H1 (cell line): Measurements from ENCODE around the gene PTTG1IP. TPM values are rescaled to one million over a fixed set of nuclear protein-coding genes. Genes with fewer than 3 reads are reported as not detected.

Experiments
- CEBPB ChIP-seq: IDR thresholded peaks from 2 replicates; pipeline ENCODE4 v1.6.1; 2012; ENCODE audit warnings: low read depth, low read length
- CTBP2 ChIP-seq: IDR thresholded peaks from 2 replicates; pipeline ENCODE4 v1.7.0; 2011; ENCODE audit warnings: borderline replicate concordance, mild to moderate bottlenecking, moderate library complexity, mixed read lengths, low read length; ENCODE audit not compliant: insufficient read depth, insufficient read length
- EGR1 ChIP-seq: IDR thresholded peaks from 2 replicates; pipeline ENCODE4 v1.6.1; 2011; ENCODE audit warnings: low read depth, low read length, borderline replicate concordance
- EP300 ChIP-seq, 2 experiments: IDR thresholded peaks; 1 replicate in 1 of 2; 2 replicates in 1 of 2; pipeline ENCODE4 v1.6.1; 2011 to 2012; ENCODE audit warnings: low read depth in 2 of 2, low read length in 2 of 2, mild to moderate bottlenecking in 2 of 2, borderline replicate concordance in 1 of 2, inconsistent platforms in 1 of 2, moderate library complexity in 1 of 2
- EZH2 ChIP-seq: fragments of 200-600 bp; sonication (generic); IDR thresholded peaks from 2 replicates; pipeline ENCODE4 v1.7.1; 2012; ENCODE audit warnings: low read depth, mild to moderate bottlenecking, moderate library complexity, low read length, inconsistent platforms; ENCODE audit not compliant: severe bottlenecking
- GABPA ChIP-seq: IDR thresholded peaks from 2 replicates; pipeline ENCODE4 v1.6.1; 2011; ENCODE audit warnings: mild to moderate bottlenecking, low read length, moderate library complexity, borderline replicate concordance; ENCODE audit not compliant: insufficient read depth
- NRF1 ChIP-seq: IDR thresholded peaks from 2 replicates; pipeline ENCODE4 v1.6.1; 2011; ENCODE audit warnings: mild to moderate bottlenecking, low read depth, low read length, improper control_type of control experiment
- POU5F1 ChIP-seq: IDR thresholded peaks from 2 replicates; pipeline ENCODE4 v1.6.1; 2011; ENCODE audit warnings: low read depth, mild to moderate bottlenecking, low read length, moderate library complexity
- SIX5 ChIP-seq: IDR thresholded peaks from 2 replicates; pipeline ENCODE4 v1.6.1; 2011; ENCODE audit warnings: mild to moderate bottlenecking, low read depth, low read length
- ZNF274 ChIP-seq: IDR thresholded peaks from 2 replicates; pipeline ENCODE4 v1.7.0; 2012; ENCODE audit warnings: low read length, borderline replicate concordance; ENCODE audit errors: extremely low read depth
- polyA plus RNA-seq, 7 experiments: library from polyadenylated mRNA; depleted of rRNA in 3 of 7; stranded (reverse) in 5 of 7; unstranded in 2 of 7; fragments of >200 nt in 5 of 7; fragments of 200-250 nt in 2 of 7; gene quantifications; 1 replicate in 5 of 7; 2 replicates in 1 of 7; 4 replicates in 1 of 7; pipeline versions ENCODE4 v1.2.1 to v1.2.3, GENCODE V29; 2011 to 2013; ENCODE audit warnings: missing spikeins in 2 of 7, mixed read lengths in 2 of 7
- total RNA-seq: library from RNA; stranded (reverse); fragmentation: NEBNext Ultra II Directional; extraction: Animal tissue kit (Norgen Biotek cat#: 25700); gene quantifications from 2 replicates; pipeline ENCODE4 v1.2.1, GENCODE V29; 2021

The PTTG1IP gene
- total and polyA plus RNA-seq, 2 of the 8 experiments (the other 6 are each of a cell fraction or from before 2014, with no cell fraction given), result 90.8 to 130 TPM

GRCh38 chr21:44834951-44835646 lies 38.4 kb downstream of the PTTG1IP start (continued):
- TF ChIP-seq CTBP2, result no peak
- no peak for TF ChIP-seq GABPA
- no peak for TF ChIP-seq EZH2
- no peak for TF ChIP-seq ZNF274
- no peak for TF ChIP-seq EP300 (IDR thresholded peaks at IDR 0.05; ENCODE audit: borderline replicate concordance in 1 of 2, low read depth in 2 of 2, low read length in 2 of 2)
- TF ChIP-seq POU5F1, result no peak
- TF ChIP-seq SIX5, result no peak
- TF ChIP-seq CEBPB, result no peak
- TF ChIP-seq EGR1, result no peak
- no peak for TF ChIP-seq NRF1
- TF ChIP-seq, all 59 proteins: peak for 0
